IPS-18a (cell line): ENCODE results near the gene MROH8.

Experiments
- H3K27ac ChIP-seq: one replicate; pipeline ENCODE4 v1.5.1; 2013; ENCODE audit warnings: low read length
- H3K27me3 ChIP-seq: one replicate; pipeline ENCODE4 v1.6.1; 2013; ENCODE audit warnings: mild to moderate bottlenecking, low read length; ENCODE audit not compliant: control insufficient read depth, insufficient read depth
- H3K36me3 ChIP-seq: one replicate; pipeline ENCODE4 v1.6.1; 2013; ENCODE audit warnings: low read depth, low read length; ENCODE audit not compliant: control insufficient read depth
- H3K4me1 ChIP-seq: one replicate; pipeline ENCODE4 v1.6.1; 2013; ENCODE audit warnings: low read depth, low read length; ENCODE audit not compliant: control insufficient read depth
- H3K4me3 ChIP-seq: one replicate; pipeline ENCODE4 v1.5.1; 2013; ENCODE audit warnings: low read length
- H3K9ac ChIP-seq: one replicate; pipeline ENCODE4 v1.6.1; 2013; ENCODE audit warnings: mild to moderate bottlenecking, low read length, moderate library complexity
- H3K9me3 ChIP-seq: one replicate; pipeline ENCODE4 v1.6.1; 2013; ENCODE audit warnings: low read depth, low read length; ENCODE audit not compliant: control insufficient read depth

The MROH8 gene

DNA sequence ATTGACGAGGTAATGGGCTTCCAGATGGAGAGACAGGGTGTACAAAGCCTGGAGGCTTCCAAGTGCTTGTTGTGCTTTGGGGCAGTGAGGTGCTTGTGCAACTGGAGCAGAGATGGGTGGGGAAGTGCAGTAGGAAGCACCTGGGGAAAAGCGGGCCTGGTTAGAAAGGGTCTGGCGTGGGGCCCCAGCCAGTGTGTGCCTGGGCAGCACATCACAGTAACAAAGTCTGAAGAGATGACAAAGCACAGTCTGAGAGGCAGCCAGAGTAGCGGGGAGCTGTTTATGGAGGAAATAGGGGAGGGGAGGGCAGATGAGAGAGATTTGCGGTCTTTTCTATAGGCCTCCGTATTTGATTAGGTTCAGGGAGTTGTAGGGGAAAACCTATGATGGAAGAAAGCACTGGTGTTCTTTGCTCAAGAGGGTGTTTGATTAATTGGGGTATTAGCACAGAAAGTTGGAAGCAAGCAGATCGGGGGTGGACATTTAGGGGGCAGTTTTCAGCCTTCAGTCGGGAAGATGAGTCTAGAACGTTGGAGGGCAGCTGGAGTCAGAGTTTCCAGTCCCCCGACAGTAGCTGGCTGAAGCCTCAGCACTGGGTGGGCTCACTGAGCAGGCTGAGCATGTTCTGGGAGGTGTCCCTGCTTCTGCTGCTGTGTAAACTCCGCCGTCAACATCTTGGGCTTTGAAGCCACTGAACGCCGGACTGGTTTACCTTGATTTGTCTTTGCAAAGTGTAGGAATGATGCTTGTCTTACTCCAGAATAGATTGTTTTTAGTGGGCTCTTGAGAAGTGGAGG, 15.5 kb upstream of the MROH8 start:
- Histone ChIP-seq H3K36me3 (peaks cover 42% of the 10 kb centered on the region), H3K9ac (no peak overlapping the region), H3K27ac (no peak overlapping the region), H3K4me1 (no peaks in the 10 kb centered on the region), H3K9me3 (no peaks in the 10 kb centered on the region), H3K27me3 (no peaks in the 10 kb centered on the region), H3K4me3 (no peak overlapping the region)

GRCh38 chr20:37193821-37194220, 14.5 kb upstream of the MROH8 start:
- H3K9me3 ChIP-seq: no peaks in the 10 kb centered on the region
- no peak overlapping the region for H3K9ac ChIP-seq
- peaks cover 42% of the 10 kb centered on the region for H3K36me3 ChIP-seq
- no peak overlapping the region for H3K27ac ChIP-seq
- no peaks in the 10 kb centered on the region for H3K4me1 ChIP-seq
- H3K4me3 ChIP-seq: no peak overlapping the region
- no peaks in the 10 kb centered on the region for H3K27me3 ChIP-seq

GRCh38 chr20:37193226-37193625, 13.9 kb upstream of the MROH8 start:
- Histone ChIP-seq H3K4me3 (no peak overlapping the region), H3K27me3 (no peaks in the 10 kb centered on the region), H3K36me3 (peaks cover 38% of the 10 kb centered on the region), H3K9ac (no peak overlapping the region), H3K4me1 (no peaks in the 10 kb centered on the region), H3K27ac (no peak overlapping the region), H3K9me3 (no peaks in the 10 kb centered on the region)

GRCh38 chr20:37192137-37192854, 12.9 kb upstream of the MROH8 start:
- Histone ChIP-seq H3K27me3 (no peaks in the 10 kb centered on the region), H3K4me1 (no peaks in the 10 kb centered on the region), H3K9ac (no peak overlapping the region), H3K27ac (no peak overlapping the region), H3K4me3 (no peak overlapping the region), H3K36me3 (peaks cover 41% of the 10 kb centered on the region), H3K9me3 (no peaks in the 10 kb centered on the region)

DNA sequence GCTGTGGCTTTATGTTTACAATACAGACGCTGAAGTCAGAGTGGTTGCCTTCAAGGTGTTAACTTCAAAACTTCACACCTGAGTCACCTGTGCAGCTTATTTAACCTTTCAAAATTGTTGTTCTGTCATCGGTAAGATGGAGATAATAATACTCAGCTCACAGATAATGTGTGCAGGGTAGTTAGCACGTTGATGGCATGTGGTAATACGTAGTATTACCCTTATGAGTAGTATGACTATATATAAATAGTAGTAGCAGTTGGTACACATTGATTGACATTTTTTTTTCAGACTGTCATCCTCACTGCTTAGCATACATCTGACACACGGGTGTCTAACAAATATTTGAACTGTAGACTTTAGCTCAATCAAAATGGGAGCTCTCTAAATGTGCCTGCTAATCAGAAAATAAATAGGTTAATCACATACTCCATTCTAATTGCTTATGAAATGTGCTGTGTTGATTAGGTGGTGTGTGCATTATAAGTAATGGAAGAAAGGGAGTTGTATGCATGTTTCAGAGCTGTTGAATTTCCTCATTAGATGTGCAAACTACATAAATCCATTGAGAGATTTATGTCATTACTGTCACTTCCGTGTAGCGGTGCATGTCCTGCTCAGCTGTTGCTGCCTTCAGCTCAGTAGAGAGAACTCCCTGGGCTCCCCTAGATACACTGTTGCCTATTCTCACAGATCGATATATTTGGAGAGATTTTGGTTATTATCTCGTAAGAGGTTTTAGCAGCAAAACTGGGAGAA, 11.2 kb upstream of the MROH8 start:
- H3K4me1 ChIP-seq: no peaks in the 10 kb centered on the region
- no peaks in the 10 kb centered on the region for H3K9me3 ChIP-seq
- H3K27me3 ChIP-seq: no peaks in the 10 kb centered on the region
- H3K36me3 ChIP-seq: peaks cover 50% of the 10 kb centered on the region
- no peak overlapping the region for H3K4me3 ChIP-seq
- H3K9ac ChIP-seq: no peak overlapping the region
- no peak overlapping the region for H3K27ac ChIP-seq

DNA sequence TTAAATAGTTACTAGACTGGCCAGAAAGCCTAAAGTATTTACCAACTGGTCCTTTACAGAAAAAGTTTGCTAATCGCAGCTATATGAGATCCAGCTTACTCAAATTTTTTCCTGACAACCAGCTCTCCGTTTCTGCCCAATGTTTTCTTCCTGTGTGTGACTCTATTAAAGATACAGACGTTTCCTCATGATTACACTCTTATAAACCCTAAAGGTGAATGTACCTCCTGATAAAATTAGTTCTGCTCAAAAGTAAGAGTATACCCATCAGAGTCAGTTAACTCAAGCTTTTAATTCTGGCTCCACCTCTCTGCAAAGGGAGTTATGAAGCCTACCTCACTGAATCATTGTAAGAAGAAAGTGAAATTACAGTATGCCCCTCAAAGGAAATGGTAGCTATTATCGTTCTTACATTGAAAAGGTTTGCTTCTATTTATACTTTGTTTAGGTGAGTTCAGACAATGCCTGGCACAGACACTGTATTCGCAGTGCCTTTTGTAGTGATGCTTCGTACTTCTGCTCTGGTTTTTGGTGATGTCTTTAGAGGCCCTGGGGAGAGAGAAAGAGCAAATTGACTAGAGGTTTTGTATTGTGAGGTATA, 10.2 kb upstream of the MROH8 start:
- Histone ChIP-seq H3K9ac (no peak overlapping the region), H3K27me3 (no peaks in the 10 kb centered on the region), H3K9me3 (no peaks in the 10 kb centered on the region), H3K4me1 (no peaks in the 10 kb centered on the region), H3K27ac (no peak overlapping the region), H3K4me3 (no peak overlapping the region), H3K36me3 (peaks cover 60% of the 10 kb centered on the region)

- peaks cover 65% of the 10 kb centered on the region for H3K36me3 ChIP-seq
- no peak overlapping the region for H3K9ac ChIP-seq
- H3K27me3 ChIP-seq: no peaks in the 10 kb centered on the region
- H3K4me1 ChIP-seq: no peaks in the 10 kb centered on the region
- H3K4me3 ChIP-seq: no peak overlapping the region
- H3K27ac ChIP-seq: no peak overlapping the region
- H3K9me3 ChIP-seq: no peaks in the 10 kb centered on the region
Measured at GRCh38 chr20:37188787-37189186, 9.4 kb upstream of the MROH8 start.

- H3K27ac ChIP-seq: no peak overlapping the region
- H3K36me3 ChIP-seq: peaks cover 62% of the 10 kb centered on the region
- no peaks in the 10 kb centered on the region for H3K27me3 ChIP-seq
- H3K9me3 ChIP-seq: no peaks in the 10 kb centered on the region
- H3K4me3 ChIP-seq: no peak overlapping the region
- no peak overlapping the region for H3K9ac ChIP-seq
- no peaks in the 10 kb centered on the region for H3K4me1 ChIP-seq
Measured at GRCh38 chr20:37185686-37186085, 6.3 kb upstream of the MROH8 start.

DNA sequence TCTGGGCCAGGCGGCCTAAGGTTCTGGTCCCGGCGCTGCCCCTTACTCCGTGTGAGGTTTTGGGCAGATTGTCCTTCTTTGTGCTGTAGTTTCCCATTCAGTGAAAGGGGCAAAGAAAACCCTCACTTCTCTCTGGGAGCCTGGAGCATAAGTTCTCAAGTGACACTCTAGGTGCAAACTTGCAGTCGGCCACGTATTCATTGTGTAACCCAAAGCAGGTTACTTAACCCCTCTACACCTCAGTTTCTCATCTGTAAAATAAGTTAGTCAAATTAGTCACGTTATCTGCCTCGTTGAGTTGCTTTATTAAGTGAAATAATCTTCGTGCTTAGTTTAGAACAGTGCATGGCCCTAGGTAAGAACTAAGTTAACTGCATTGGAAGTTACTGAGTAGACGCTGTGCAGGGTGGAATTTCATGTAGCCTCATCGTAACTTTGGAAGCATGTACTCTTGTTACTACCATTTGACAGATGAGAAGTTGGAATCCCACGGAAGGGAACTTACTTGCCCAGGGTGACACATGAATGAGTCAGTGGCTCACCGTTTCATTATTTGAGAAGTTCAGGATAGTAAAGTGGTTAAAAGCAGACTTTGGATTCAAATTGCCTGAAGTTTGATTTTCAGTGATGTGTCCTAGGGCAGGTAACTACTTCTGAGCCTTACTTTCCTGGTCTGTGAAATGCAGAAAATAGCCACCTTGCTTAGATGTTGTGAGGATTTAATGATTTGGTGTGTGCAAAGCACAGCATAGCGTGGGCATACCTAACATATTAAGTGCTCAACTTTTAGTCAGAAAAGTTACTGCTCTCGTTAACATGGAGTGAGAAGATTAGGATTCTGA, 556 bp upstream of the MROH8 start:
- Histone ChIP-seq H3K36me3 (peaks cover 16% of the 10 kb centered on the region), H3K4me1 (no peaks in the 10 kb centered on the region), H3K27me3 (no peaks in the 10 kb centered on the region), H3K9me3 (no peaks in the 10 kb centered on the region), H3K4me3 (peak overlapping the region; percentile 97), H3K27ac (peak overlapping the region; percentile 95), H3K9ac (peak overlapping the region; percentile 96)

DNA sequence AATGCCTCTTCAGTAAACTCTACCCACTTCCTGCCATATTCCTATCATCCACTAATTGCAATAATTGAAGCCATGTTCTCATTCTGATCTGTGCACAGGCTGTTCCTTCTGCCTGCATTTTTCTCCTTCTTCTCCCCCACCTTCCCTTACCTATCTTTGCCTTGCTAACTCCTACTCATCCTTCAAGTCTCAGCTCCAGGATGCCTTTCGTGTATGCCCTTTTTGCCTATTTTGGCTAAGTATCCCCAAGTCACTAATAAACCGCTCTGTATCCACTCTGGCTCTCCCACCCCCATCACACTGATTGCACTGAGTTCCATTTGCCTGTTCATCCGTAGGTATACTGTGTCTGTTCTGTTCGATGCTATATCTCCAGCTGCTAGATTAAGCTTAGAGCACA, 6.5 kb downstream of the MROH8 start:
- Histone ChIP-seq H3K27me3 (no peaks in the 10 kb centered on the region), H3K9me3 (no peaks in the 10 kb centered on the region), H3K27ac (no peak overlapping the region), H3K9ac (no peak overlapping the region), H3K4me3 (no peak overlapping the region), H3K36me3 (no peaks in the 10 kb centered on the region), H3K4me1 (no peaks in the 10 kb centered on the region)
